Activated CD8-positive, alpha-beta memory T cell treated with anti-CD3 and anti-CD28 coated beads for 4 hours (primary cell): ENCODE data around the gene WLS.

ENCODE experiments used
- DNase-seq, 2 donors: peaks; one replicate each; pipeline ENCODE4 v3.0.0-alpha.2; 2020; ENCODE audit warnings: low read depth in 2 of 2

Gene WLS

DNA sequence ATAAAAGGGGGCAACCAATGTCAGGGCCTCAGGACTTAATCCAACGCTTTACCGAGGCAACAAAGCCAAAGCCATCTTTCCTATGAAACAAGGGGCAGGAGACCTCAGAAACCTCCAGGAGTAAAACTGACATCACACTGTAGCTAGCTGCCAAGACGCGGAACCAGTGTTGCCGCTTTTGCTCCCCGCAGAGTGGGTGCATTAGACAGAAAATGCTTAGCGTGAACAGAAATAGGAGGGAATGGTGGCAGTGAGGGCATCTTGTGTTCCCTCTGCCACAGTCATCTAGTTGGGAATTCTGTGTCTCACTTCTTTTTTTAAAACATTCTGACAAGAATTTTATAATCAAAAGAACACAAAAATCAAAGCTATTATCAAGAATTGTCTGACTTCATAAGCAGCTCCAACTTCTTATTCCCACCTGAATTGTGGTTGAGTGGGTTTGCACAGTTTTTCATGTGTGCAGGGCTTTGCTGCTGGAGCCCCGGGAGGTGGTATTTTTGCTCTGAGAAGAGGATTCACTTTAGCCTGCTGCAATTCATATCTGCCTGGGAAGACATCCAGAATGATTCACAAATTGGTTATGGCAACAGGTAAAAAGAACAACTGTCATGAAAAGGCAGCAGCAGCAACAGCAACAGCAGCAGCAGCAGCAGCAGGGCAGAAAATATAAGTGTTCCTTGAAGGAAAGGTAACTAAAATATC, 99.7 kb downstream of the WLS start:
- DNase-seq = no peak

DNA sequence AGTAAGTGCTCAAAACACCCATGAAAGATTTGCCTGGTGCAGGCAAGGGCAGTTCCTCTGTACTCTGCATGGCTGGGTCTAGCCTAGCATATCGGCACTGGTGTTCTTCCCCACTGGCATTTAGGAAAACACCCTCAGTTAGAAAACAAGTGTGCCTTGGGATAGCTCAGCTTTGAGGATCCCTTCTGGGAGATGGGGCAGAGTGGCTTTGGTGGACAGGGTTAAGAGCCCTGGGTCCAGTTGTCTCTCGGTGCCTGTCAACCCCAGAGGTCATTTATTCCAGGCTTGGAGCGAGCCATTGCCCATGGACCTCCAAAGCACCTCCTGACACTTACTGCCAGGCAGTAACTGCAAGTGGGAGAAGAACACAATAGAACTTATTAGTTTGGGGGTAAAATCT, 101.1 kb downstream of the WLS start:
- DNase-seq = no peak

DNA sequence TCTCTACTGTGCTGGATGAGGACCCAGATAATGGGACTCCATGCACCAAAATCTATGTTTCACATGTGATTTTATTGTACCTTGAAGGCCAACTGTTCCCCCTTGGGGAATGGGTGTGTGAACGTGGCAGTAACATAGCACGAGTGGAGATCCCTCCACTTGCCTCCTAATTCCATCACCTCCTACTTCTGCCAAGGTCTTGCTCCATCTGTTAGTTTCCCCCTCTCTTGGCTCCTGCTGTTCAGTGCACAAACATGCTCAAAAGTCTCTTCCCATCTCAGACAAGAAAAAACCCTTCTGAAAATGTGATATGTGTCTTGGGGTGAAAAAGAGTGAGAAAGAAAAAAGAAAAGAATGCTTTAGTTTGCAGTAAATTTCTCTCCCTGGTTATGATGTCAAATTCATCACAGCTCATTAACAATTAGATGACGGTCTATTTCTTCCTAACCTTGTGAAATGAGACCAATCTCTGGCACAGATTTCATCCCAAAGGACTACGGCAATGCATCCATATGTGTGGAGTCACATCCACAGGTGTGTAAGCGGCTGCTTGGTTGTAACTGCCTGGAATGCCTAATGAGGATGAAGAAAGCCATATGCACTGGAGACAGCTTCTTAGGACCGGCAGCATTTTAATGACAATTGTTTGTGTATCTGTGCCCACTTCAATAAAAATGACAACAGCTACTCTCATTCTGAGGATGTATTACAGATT, 102.6 kb downstream of the WLS start:
- no peak for DNase-seq

DNA sequence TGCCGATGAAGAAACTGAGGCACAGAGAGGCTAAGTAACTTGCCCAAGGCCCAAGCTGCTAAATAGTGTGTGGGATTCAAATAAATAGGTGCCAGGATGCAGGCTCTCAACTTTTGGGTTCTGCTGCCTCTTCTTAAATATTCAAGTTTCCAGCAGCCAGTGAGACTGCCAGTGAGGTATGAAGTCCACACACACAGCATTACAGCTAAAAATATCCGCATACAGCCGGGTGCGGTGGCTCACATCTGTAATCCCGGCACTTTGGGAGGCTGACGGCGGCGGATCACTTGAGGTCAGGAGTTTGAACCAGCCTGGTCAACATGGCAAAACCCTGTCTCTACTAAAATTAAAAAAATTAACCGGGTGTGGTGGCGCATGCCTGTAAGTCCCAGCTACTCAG, 103.5 kb downstream of the WLS start:
- no peak for DNase-seq

DNA sequence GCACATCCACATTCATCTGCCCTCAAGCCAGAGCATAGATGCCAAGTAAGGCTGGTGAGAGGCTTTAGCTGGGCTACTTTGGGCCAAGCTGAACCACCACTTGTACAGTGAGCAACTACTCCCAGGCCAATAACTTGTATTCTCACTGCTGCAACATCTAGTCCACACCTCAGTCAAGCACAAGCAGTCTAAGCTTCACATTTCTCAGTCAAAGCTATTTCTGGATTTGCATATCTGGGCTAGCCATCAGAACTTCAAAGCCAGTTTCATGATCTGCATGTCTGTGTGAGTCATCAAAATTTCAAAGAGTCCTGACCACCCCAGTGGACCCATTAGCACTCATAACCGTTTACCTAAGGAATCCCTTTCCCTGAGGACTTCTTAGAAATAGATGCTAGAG, 104.2 kb downstream of the WLS start:
- no peak for DNase-seq

DNA sequence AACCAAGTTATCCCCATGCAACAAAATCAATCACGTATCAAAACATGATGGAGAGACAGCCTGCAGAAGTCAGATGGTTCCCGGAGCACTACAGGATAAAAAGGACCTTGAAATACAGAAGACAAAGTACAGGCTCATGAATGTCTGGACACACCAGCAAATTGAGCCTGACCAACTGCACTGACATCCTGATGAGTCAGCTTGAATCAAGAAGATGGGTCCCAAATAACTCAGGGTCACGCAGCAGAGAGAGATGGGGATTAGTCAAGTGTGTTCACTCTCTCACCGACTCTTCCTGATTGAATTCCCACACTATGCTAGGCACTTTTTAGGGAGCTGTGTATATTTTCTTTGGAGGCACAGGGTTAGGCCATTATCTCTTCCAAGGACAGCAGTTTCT, 110.8 kb downstream of the WLS start:
- DNase-seq = no peak

DNA sequence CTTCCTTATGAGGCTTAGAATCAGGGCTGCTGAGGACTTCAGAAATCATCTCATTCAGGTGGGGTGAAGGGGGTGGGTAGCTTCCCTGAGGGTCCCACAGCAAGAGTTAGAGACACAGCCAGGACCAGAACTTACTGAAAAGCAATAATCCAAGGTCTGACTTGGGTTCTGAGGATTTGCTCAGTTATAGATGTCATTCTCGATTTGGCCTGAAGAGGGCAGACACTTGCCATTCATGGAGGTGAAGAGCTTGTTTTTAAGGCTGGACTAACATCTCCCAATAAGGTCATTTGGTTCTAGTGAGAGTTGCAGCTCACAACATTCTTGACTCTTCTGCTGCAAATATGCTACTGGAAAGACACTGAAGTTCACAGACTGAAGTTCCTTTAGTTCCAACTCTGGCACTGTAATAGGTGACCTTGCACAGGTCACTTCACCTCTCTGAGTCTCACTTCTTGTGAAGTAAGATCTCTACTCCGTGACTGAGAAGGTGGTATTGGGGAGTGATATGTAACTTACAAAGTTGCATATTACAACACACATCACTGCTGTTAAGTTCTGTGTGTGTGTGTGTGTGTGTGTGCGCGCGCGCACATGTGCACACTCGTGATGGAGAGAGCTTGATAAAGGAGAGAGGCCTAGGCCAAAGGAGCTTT, 112.1 kb downstream of the WLS start:
- no peak for DNase-seq

DNA sequence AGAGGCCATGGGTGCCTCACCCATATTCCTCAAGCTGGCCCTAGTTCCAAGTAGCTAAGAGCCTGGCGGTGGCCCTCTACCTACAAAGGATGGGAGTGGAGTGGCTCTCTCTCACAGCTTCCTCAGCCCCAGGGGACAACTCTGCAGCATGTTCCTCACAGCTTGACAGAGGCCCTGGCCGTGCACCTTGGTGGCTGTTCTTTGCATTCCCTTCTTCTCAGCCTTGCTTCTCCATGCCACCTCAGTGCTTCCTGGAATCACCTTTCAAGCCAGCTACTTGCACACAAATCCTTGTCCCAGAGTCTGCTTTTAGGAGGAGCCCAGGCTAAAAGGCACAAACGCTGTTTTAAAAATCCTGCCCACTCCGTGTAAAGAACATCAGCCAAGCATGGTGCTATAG, 112.9 kb downstream of the WLS start:
- no peak for DNase-seq

DNA sequence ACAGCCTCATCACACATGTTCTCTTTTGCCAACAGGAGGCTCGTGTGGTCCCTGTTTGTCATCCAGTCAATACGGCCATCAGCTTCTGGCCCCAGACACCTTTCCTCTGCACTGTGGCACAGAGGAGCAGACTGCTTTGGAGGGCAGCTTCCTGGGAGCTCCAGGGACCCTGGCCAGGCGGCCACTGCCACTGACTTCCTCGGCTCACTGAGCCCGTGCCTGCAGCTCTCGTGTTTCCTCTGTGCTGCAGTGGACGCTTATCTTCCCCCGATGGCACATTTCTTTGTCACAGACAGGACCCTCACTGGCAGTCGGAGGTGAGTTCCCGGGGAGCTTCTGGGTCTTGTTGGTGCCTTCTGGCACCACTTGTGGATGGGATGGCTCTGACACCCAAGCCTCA, 114.9 kb downstream of the WLS start:
- no peak for DNase-seq

DNA sequence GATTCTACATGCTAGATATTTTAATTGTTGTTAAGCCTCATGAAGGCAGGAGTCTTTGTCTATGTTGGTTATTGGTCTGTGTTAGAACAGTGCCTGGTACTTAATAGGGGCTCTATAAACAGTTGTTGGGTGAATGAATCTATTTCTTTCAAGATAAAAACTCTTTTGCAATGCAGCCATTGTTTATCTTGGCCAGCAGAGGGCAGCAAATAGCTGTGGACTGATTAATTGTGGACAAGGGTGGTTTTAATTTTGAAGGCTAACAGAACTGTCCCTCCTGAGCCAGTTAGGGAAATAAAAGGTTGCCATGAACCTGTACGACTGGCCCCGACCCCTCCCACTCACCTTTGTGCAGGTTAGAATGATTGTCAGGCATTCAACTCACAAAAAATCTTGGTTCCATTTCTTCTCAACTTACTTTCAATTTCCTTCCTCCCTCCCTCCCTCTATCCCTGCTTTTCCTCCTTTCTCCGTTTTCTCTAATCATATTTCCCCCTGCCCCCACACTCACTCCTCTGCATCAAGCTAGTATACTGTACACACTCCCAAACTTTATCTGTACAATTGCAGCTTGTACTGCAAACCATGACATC, 115.6 kb downstream of the WLS start:
- peak in 1 of 2 donors; percentile 27 for DNase-seq

DNA sequence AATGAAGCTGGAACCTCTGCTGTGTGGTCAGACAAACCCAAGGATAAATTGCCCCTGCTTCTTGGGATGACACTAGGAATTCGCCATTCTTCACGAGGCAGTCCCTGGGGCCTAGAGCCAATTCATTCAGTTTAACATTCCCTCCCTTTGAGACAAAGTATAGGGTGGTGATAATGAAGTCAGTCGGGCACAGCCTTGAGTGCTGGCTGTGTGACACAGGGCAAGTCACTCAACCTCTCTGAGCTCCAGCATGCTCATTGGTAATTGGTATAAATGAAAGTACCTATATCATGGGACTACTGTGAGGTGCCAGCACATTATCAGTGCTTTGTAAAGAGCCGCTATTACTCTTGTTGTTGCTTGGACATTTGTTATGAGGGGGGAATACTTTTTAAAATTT, 117.0 kb downstream of the WLS start:
- no peak for DNase-seq

DNA sequence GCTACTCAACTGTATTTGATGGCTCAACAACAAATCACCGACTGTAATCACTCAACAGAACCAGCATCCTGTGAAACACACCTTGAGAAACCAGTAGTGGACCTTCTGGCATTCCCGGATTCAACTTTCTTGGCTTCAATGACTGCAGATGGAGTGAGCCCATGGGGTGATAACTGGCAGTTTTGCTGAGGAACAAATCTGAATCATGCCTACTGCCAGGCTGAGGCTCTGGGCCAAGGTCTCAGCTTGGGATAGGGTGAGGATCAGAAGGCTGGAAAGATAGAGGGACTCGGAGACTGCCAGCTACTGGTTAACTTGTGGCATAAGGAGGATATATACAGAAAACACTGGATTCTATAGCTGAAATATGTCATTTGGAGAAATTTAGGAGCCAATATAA, 118.4 kb downstream of the WLS start:
- DNase-seq = no peak

DNA sequence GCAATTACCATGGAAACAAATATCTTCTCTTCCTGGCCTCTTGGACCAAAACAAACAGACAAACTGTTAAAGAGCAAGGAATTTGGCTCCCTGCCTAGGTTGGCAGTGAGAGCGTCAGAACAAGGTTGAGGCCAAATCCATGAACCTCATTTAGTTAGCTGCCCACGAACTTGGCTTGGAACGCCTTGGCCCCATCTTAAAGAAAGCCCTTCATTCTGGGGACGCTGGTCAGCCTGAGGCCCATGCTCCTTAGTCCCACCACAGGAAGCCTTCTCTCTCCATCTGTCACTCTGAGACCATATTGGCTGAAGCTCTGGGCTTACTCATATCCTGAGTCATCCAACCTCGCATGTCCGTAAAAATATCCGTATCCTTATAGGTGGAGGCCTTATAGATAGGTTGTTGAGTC, 119.5 kb downstream of the WLS start:
- DNase-seq = no peak

DNA sequence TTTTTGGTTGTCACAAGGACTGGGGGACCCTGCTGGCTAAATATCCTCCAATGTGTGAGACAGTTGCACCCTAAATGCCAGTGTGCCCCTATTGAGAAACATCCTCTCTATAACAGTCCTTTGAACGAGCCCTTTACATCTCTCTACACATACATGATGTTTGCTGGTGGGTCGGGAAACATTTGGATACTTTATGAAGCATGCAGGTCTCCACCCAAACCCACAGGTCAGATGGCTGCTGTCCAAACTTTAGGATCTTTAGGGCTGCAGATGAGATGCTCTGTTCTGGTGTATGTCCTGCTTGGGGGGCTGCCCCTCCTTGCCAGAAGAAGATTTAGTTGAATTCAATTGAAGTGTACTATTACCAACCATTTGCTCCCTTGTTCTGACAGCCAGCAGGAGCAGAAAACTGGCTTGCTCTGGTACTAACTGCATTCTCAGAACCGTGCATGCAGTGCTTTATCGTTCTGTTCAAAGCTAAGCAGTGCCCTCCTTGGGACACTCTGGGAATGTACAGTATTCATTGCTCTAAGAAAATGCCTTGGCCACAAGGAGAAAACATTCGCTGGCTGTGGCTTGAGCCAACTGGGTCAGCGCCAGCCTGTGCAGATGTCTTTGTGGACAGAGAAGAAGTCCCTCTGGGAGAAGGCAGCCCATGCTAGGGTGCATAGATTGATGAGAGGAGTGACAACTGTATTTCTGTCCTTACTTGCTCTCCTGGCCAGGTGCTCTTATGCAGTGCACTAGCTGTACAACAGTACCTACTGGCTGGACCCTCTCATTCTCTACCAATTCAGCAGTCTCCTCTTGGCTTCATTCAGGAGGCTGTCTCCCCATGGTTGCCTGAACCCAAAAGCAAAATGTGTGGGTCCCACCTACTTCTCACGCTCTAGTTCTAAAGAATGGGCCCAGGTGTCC, 120.5 kb downstream of the WLS start:
- DNase-seq = no peak

DNA sequence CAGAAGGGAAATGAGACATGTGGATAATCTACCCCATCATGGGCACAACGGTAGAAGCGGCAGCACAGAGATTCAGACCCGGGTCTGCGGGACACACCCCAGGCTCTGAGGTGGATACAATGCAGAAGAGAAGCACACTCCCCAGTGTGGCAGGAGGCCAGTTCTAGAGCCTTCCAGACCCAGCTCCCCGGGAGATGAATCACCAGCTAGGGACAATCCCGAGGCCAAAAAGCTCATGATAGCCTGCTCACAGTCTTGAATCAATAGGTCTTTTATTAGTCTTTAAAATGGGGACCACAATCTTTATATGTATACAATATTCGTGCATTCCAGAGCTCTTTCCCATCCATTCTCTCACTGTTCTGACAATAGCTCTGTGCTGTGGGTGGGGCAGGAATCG, 124.6 kb downstream of the WLS start:
- DNase-seq = no peak

DNA sequence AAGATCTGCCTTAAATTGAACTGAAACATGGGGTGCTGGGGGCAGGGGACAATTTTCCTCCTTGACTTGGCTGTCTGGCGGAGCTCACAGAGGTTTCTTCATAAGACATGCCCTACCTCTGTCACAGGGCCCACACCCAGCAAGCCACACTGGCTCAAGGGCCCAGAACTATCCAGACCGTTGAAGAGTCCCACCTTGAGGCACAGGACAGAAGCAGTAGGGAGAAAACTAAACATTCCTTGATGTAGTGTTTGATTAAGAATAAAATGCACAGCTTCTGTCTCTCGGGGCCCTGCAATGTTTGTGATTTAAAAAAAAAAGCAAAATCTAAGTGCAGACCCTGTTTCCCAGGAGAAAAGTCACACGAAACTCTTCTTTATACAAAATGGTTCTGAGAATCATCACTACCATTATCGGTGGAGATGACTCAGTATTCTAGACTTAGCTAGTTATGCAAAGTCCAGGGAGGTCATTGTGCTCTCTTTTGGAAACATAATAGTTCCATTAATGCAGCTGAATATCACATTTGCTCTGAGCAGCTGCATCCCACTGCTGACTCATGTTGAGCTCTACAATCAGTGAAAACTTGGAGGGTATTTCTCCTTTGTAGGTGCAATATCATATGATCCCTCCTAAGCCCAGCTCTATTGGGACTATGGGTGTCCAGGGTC, 128.3 kb downstream of the WLS start:
- no peak for DNase-seq

DNA sequence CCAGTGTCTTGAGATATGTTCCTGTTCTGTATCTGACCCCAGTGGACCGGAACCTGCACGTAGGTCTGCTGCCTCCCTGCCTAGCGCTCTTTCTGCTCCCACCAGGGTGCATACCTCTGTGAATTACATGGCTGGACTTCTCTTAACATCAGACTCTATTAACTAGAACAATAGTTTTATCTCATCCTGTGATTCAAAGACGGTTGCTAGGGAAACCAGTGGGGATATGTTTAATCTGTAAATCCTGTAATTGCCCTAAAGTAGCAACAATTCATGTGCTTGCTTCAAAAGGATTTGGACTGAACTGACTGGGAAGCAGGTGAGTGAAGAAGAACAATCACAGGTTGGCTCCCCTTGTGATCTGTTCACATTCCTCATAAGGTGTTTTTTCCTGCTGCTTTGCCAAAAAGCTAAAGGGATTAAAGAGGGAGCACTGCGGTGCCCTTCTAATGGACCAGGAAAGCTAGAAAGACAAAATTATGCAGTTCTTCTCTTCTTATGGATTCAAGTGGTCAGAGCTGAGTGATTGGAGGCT, 129.2 kb downstream of the WLS start:
- no peak for DNase-seq

DNA sequence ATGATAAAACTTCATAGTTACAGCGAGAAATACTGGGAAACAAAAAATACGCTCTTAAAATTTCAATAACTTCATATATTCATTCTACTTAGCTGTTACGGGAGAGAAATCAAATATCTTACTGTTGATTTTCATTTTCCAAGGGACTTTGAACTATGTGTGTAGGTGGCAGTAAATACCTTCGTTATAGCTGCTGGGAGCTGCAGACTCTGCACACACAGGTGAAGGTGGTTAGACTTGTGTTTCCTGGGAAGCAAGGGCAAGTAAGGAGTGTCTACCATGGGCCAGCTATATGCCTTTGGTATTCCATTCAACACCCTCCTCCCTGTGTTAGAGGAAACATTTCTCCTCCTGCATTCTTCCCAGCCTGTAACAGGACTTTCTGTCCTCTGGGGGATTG, 130.5 kb downstream of the WLS start:
- DNase-seq = no peak

DNA sequence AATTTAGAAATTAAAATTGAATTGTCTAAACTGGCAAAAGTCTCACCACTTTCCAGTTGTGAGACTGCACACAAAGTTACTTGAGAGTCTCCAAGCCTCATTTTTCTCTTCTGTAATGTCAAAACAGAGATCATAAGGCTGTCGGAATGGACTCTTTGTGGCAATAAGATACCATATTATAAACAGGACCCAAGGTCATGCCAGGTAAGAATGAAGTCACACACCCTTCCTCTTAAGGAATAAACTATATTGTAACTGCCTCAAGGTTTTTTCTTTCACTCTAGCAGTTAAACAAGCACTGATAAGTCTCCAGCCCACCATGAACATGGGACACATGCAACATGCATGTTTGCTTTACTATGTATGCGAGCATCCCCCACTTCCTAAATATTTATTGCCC, 131.8 kb downstream of the WLS start:
- no peak for DNase-seq

DNA sequence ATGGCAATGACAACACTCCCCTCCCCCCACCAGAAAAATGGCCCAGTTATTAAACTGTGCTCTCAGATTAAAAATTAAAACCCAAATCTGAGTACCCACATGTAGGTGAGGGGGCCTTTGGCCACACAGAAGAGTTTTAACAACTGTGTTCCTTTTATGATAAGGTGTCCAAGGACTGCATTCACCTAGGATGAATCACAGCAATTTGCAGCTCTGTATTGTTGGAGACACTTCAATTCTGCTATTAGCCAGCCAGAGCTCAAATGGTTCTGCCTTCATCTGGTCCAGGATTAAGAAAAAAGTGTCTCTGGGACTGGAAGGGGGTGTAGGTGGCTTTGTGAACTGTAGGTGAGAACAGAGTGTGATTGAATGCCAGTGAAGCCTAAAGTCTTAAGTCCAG, 138.6 kb downstream of the WLS start:
- DNase-seq = no peak

DNA sequence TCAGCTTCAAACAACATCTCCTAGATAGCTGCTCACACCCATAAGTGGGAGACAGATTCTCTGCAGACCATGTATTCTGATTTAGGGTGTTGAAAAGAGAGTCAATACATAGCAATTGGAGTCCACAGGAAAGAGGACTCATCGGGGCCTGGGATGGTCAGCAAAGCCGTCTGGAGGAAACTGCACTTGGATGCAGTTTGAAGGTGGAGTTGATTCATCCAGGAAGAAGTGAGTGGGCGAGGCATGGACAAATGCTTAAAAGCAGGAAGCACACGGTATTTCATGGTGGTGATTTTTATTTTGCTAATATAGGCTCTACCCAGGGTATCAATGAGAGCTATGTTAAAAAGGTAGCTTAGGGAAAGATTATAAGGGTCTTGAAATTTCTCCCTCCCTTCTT, 145.1 kb downstream of the WLS start:
- DNase-seq = no peak
